GOT3 (cell line): ENCODE results near the gene CASKIN1.

Source experiments
- DNase-seq: peaks from one replicate; lab custom pipeline; 2025; ENCODE audit warnings: mixed read lengths; lab: John Stamatoyannopoulos, UW

The CASKIN1 gene

DNA sequence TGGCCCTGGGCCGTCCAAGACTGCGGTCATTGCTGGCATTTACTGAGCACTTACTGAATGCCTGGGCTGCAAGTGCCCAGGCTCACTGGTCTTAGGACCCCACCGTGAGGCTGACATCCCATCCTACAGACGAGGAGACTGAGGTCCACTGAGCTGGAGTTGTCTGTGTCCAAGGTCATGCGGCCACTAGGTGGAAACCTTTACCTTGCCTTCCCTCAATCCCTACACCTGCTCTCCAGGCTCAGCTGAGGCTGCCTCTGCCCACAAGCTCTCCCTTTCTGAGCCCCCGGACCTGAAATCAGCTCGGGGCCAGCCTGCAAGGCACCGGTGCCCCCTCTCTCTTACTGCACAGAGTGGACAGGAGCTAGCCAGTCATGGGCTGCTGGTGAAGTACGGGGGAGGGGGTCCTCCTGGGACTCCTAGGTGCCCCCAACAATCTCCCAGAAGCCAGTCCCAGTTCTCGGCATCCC, 1.5 kb downstream of the CASKIN1 start:
- no peak for DNase-seq

DNA sequence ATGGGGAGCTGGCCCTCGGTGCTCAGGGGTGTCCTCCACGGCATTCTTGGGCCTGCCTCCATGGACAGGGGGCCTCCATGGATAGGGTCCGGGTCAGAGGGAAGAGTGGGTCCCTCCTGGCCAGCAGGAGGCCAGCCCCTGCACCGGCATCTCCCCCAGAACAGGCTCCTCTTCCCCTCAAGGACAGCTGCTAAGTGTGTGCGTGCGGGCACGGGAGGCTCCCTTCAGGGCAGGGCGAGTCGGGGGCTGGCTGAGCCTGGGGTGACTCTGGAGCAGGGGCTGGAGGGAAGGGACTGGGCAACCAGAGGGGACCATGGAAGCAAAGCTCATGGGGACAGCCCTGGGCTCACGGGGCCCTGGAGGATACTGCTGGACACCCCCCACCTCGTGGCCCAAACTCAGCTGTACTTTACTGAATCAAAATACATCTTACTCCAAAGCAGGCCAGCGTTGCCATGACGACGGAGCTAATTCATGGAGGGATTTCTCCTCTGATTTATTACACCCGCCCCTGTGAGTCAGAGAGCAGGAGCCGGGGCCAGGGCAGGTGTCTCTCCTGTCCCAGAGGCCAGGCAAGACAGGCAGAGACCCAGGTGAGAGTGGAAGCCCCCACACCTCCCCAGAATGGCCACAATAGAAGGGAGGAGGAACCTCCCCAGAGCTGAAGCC, 2.1 kb downstream of the CASKIN1 start:
- no peak for DNase-seq

DNA sequence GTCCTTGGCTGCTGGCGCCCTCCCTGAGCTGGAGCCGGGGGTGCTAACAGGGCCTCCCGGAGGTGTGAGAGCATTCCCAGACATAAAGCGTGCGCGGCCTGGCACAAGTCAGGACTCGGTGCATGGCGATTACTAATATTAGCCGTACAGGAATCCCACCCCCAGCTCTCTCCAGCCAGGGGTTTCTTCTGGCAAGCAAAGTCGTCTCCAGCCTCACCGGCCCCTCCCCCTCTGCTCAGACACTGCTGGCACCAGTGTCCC, 5.0 kb downstream of the CASKIN1 start:
- no peak for DNase-seq

DNA sequence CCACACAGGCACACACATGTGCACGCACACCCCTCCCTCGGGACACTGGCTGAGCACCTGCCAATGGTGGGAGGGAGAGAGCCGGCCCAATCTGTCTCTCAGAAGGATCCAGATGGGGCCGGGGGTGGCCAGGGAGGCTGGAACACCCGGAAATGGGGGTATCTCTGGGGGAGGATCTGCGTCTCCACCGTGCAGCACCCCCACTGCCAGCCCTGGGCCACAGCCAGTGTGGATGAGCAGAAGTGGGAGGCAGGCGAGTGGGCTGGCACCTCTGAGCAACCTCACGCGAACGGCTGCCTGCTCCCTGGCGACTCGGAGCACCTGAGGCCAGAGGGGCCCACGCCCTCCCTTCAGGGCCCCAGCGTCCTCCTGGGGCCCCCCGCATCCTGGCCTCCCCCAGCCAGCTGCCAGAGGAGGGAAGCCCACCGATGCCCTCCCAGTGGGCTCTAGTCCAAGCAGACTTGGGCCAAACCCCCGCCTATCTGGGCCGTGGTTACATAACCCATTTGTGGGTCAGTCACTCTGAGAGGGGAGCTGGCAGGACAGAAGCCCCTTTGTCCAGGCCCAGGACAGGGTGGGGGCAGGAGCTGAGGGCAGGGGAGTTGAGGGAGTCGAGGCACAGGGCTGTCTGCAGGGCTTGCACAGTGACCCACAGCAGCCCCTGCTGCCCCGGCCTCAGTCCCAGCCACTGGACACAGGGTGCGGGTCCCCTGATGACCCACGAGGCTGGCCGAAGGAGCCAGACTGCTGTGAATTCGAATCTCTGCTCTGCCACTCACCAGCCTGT, 5.6 kb downstream of the CASKIN1 start:
- no peak for DNase-seq

DNA sequence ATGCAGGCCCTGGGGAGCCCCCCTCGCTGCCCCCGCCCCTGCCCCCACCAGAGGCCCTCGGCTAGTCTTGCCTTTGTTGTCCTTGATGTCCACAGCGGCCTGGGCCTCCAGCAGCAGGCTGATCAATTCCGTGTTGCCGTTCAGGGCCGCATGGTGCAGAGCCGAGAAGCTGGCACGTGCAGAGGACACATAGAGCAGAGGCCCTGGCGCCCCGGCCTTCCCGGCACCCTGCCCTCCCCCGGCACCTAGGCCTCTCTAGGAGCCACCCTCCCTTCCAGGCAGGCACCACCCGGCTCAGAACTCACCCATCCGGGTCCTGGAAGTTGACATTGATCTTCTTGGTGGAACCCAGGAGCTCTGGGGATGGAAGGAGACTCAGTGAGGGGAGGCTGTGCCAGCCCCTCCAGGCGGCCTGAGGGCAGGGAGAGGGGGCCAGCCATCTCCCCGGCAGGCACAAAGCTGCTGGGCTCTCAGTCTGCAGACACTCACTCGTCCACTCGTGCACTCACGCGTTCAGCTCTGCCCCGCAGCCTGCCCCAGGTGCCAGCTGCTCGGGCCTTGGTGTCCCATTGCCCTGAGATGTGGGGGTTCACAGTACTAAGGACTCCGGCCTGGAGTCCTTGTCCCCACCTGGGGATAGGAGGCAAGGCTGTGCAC, 6.3 kb downstream of the CASKIN1 start:
- no peak for DNase-seq

DNA sequence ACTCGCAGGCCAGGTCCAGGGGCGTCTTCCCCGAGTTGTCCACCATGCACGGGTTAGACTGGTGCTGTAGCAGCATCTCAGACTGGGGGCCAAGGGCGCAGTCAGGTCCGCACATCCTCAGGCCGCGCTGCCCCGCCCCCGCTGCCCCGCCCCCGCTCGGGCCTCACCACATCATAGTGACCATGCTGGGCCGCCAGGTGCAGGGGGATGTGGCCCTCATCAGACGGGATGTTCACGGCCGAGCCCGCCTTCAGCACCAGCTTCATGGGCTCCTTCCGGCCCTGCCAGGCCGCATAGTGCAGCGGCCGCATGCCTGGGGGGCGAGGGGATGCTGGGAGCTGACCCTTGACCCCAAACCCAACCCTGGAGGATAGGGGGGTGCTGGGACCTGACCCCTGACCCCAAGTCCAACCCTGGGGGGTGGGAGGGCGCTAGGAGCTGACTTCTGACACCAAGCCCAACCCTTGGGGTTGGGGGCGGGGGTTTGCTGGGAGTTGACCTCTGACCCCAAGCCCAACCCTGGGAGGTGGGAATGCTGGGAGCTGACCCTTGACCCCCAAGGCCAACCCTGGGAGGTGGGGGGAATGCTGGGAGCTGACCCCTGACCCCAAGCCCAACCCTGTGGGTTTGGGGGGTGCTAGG, 7.0 kb downstream of the CASKIN1 start:
- no peak for DNase-seq

DNA sequence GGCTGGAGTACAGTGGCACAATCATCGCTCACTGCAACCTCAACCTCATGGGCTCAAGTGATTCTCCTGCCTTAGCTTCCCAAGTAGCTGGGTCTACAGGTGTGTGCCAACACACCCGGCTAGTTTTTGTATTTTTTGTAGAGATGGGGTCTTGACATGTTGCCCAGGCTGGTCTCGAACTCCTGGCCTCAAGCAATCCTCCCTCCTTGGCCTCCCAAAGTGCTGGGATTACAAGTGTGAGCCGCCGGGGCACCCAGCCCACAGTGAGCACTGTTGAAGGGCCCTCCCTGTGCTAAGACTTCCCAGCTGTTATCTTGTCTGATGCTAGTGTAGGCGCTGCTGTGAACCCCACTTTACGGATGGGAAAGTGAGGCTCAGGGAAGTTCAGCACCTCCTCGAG, 8.0 kb downstream of the CASKIN1 start:
- DNase-seq = no peak

DNA sequence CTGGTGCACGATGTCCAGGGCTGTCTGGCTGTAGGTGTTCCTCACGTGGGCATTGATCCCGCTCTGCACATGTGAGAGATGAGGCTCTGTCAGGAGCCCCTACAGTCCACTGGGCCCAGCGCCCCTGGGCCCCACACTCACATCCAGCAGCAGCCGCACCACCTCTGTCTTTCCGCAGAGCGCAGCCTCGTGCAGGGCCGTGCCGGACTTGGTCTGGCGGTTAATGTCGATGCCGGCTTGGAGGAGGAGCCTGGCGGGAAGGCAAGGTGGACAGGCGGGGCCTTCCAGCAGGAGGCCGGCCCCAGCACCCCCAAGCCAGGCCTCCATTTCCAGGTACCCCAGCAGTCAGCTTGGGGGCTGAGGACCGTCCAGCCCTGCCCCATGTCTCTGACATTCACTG, 9.2 kb downstream of the CASKIN1 start:
- DNase-seq = no peak

DNA sequence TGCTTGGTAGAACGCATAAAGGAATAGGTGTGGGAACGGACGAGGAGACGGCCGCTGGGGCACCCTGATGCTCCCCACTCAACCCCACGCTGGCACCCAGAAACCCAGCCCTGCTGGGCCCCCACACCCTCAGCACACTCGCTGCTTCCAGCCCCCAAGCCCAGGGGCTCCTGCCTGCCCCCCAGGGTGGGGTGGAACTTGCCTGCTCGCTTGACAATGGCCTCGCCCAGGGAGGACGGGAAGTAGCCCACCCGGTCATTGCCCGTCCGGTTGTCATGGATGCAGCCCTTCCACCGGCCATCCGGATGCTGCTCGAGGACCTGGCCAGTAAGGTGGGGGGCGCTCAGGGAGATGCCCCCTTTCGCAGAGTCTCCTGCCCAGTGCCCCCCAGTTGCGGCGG, 9.9 kb downstream of the CASKIN1 start:
- no peak for DNase-seq

DNA sequence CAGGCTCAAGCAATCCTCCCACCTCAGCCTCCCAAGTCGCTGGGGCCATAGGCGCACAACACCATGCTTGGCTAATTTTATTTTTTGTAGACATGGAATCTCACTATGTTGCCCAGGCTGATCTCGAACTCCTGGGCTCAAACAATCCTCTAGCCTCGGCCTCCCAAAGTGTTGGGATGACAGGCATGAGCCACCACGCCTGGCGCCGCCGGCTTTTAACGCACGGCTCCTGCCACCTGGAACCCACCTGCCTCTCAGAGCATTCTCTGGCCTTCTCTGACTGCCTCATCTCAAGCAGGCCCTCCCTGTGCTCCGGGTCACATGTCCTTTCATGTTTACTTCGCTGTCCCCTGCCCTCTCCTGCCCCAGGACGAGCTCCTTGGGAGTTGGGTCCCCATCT, 10.3 kb downstream of the CASKIN1 start:
- no peak for DNase-seq

DNA sequence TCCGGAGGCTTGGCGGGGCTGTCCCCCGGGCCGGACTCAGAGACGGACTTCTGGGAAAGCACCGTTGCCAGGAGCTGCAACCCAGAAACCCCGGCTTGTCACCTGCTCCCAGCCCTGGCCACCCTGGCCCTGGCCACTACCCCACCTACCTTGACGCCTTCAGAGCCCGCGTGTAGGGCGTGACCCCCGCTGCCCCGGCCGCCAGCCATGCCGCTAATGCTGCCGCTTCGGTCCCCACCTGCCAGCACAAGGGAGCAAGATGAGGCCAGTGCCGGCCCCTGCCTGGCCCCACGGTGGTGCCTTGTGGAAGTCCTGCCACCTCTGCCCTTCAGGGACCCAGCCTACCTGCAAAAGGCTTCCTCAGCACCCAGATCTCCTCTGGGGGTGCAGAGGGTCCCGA, 11.4 kb downstream of the CASKIN1 start:
- no peak for DNase-seq

DNA sequence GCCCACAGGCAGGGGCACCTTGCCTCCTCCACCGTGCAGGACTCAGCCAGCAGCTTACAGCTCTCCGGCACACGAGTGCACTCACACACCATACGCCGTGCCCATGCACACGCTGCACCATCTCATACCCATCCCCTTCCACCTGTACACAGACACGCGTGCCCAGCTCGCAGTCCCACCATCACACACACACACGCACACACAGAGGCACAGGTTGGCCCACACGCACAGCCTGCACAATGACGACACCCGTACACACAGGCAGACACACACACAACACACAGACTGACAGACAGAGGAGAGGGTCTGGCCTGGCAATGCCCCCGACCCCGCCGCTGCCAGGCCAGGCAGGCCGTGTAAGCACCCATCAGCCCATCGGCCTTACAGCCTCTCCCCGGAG, 12.1 kb downstream of the CASKIN1 start:
- no peak for DNase-seq

DNA sequence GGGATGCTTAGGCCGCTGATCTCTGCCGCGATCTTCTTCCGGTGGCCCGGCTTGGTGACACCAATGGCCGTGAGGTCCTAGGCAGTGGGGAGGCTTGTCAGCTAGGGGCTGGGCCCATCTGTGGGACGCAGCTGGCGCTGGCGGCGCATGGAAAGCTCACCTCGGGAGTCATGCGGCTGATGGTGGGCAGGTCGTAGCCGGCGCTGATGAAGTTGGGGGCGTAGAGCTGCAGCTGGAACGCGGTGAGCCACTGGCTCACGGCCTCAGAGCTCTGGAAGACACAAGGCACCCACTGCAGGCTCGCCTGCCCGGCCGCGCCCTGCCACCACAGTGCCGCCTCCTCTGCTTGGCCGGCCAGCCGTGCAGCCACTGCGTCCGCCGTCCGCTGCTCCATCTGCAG, 12.7 kb downstream of the CASKIN1 start:
- no peak for DNase-seq

DNA sequence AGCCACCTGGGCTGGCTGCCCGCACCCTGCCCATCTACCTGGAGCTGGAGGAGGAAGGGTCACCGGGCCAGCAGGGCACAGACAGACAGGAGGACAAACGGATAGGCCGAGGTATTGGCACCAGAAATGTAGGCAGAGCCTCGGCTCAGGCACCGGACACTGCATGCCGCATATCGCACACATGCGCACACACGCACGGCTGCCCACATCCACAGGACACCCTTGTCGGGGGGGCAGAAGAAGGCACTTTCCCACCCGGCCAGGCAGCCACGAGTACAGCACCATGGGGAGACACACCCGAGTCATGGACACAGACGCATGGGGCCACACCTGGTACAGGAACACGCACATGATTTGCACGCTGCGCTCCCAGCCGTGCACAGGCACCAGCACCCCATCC, 14.5 kb downstream of the CASKIN1 start:
- no peak for DNase-seq

DNA sequence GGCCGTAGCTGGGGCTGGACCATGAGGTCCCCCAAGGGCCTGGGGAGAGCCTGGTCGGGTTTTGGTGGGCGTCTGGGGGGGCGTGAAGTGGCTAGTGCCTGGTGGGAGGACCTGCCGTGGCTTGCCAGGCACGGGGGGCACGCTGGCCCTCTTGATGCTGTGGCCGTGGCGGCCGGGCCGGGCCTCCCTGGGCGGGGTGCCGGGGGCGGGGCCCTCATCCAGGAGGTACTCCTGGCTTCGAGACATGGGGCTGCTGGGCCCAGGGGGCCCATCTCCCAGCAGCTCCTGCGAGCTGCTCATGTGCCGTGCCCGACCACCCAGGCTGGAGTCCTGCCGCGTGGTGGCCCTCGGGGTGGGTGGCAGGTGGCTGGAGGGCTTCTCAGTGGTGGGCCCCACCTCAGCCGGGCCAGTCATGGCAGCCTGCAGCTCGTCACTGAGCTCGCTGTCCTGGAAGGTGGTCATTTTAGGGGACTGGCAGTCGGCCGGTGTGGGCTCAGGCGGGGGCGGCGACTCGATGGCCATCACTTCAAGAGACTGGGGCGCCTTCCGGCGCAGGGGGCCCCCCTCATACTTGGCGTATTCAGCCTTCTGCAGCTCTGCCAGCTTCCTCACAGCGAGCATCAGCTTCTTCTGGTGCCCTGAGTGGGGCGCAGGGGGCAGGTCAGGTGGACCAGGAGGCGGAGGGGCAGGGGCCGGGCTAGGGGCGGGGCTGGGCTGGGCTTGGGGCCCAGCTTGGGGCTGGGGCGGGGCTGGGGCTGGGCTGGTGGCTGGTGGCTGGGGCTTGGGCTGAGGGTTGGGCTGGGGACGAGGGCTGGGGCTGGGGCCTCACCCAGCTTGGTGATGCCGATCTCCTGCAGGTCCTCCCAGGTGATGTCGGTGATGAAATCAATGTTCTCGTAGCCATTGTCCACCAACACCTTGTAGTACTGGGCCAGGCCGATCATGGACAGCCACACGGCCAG, 15.2 kb downstream of the CASKIN1 start:
- no peak for DNase-seq

DNA sequence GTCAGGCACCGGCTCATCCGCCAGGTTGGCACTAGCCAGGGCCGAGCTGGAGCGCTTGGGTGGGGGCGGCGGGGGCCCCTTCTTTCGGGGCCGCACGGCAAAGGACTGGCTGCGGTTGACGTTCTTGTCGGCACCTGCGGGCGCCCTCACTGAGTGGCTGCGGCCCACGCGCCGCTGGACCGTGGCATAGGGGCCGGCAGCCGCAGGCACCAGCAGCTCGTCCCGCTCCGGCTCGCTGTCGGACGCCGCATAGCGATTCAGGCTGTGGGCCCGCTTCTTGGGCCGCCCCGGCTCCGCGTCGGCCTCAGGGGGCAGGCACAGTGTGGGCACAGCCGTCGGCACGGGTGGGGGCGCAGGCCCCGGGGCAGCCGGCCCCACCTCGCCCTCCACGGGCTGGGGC, 15.9 kb downstream of the CASKIN1 start:
- no peak for DNase-seq

DNA sequence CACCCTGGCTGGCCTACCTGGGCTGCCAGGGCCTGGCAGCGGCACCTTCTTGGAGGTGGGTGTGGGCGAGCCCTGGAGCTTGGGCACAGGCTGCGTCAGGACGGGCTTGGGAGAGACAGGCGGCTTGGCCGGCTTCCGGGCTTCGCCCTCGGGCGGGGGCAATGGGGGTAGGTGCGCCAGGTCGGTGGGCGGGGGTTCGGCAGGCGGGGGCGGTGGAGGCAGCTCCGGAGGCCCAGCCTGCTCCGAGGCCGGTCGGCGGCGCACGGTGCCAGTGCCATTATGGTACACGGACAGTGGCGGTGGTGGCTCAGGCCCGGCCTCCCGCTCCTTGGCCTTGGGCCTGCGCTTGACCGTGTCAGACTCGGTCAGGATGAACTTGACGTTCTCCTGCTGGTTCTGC, 16.8 kb downstream of the CASKIN1 start:
- no peak for DNase-seq

DNA sequence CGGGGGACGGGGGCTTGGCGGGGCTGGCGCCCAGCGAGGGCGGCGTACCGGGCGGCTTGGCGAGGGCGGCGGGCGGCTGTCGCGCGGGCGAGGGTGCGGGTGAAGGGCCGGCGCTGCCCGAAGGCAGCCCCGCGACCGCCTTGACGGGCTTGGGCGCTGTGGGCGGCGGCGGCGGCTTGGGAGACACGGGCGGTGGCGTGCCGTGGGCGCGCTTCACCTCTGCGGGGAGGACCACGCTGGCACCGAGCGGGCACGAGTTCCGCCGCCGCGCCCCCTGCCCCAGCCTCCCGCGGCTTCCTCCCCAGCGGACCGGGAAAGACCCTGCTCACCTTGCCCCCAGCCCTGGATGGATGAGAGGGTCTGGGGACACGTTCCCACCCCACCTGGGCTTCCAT, 17.3 kb downstream of the CASKIN1 start:
- no peak for DNase-seq

DNA sequence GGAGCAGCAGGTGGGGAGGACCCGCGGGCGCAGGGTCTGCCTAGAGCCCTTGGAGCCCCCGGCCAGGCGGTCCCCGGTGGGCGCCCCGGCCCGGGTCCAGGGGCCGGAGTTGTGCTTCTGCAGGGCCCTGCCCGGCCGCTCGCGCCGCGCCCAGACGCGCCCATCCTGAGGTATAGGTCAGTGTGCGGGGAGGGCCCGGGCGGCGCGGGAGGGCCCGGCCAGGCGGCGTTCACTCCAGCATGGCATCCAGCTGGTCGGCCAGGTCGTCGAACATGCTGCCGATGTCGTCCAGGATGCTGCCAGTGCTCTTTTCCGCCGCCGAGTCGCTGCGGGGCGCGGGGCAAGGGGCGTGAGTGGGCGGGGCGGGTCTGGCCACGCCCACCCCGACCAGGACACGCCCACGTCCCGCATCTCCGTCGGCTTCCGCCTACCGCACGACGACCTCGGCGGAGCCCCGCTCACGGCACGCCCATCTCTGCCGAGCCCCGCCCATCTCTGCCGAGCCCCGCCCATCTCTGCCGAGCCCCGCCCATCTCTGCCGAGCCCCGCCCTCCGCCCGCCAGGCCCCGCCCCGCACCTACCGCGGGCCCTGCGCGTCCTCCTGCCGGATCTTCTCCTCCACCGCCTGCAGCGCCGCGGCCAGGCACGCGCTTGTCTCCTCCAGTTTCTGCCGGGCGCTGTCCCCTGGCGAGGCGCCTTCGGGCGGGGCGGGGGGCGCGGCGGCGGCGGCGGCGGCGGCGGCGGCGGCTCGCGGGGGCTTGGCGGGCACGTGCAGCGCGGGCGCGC, 17.9 kb downstream of the CASKIN1 start:
- DNase-seq = no peak

DNA sequence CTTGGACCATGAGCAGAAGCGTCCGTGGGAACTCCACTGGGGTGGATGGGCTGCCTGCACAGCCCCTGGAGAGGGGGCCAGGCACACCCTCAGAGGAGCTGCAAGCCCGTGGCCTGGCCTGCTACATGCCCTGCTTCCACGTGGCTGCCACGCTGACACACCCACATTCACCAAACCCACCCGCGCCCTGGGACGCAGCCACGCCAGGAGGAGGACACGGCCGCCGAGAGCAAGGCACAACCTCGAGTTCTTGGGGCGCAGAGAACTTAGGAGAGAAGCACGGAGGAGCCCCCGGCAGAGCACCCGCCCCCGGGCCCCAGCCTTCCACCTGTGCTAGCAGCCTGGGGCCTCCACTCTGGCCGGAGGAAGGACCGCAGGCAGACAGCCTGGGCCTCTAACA, 18.8 kb downstream of the CASKIN1 start:
- DNase-seq = no peak

DNA sequence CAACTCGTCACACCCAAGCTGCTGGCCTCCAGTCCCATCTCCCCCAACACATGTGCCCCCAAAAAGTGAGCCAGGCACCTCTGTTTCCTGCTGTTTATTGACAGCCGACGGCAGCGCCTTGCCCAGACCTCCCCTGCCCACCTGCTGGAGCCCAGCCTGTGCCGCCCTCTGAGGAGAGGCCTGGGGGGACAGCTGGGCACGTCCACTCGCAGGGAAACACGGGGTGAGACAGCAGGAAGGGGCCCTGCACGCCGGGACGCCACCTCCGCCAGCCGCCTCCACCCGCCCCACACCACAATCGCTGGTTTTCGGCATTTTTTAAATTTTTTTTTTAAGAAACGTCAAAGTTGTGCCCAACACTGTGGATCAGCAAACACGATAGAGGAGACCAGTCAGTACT, 19.3 kb downstream of the CASKIN1 start:
- DNase-seq = no peak
